Activated naive CD8-positive, alpha-beta T cell treated with anti-CD3 and anti-CD28 coated beads, Interleukin-2, amount 10 ng/mL, durations not matched to agents 7 days and 5 days (primary cell): ENCODE results near the gene RASAL2. TPM values are rescaled to one million over a fixed set of nuclear protein-coding genes. Genes with fewer than 3 reads are reported as not detected.
A peak's percentile ranks its signal among the peaks of the same experiment; 100 is the strongest.
"Not testable (repeated sequence)": the region's sequence is repeated elsewhere in the genome, so short reads cannot be mapped to it uniquely, and the experiment has no call there.

ENCODE experiments used
- ATAC-seq: fragments of 150-1000 bp; cut with Tn5 transposase; one replicate; pipeline ENCODE4 v1.10.0; 2021; ENCODE audit warnings: low read depth, moderate library complexity
- POLR2A ChIA-PET: fragments of 350-600 bp; sonication (Branson Sonifier 250); formaldehyde crosslinking; loops from one replicate; lab custom pipeline; 2021; ENCODE audit warnings: antibody characterized with exemption; lab: Charles Lee
- DNase-seq: peaks from one replicate; pipeline ENCODE4 v3.0.0; 2021
- H3K27ac Mint-ChIP-seq: one replicate; pipeline ENCODE4 v1.8.0; 2022; ENCODE audit warnings: mild to moderate bottlenecking, mixed read lengths
- H3K27me3 Mint-ChIP-seq: one replicate; pipeline ENCODE4 v1.8.0; 2022; ENCODE audit warnings: mild to moderate bottlenecking, moderate library complexity, mixed read lengths
- H3K36me3 Mint-ChIP-seq: one replicate; pipeline ENCODE4 v1.8.0; 2021; ENCODE audit warnings: mild to moderate bottlenecking, mixed read lengths
- H3K4me1 Mint-ChIP-seq: one replicate; pipeline ENCODE4 v1.8.0; 2021; ENCODE audit warnings: mixed read lengths
- H3K4me3 Mint-ChIP-seq: one replicate; pipeline ENCODE4 v1.8.0; 2022; ENCODE audit warnings: mild to moderate bottlenecking, moderate library complexity, mixed read lengths
- H3K9me3 Mint-ChIP-seq: one replicate; pipeline ENCODE4 v1.8.0; 2021; ENCODE audit warnings: mixed read lengths
- total RNA-seq, 2 experiments: library from RNA; stranded (reverse); gene quantifications; one replicate each; pipeline ENCODE4 v1.2.3, GENCODE V29; 2021

Gene RASAL2
- total RNA-seq, 2 experiments from 2014 or later, result 0.06 to 0.11 TPM

- no peaks in the 10 kb centered on the region for H3K36me3 Mint-ChIP-seq
- POLR2A ChIA-PET, result no interaction called here
- peaks cover 6% of the 10 kb centered on the region for H3K4me1 Mint-ChIP-seq
- peaks cover 15% of the 10 kb centered on the region for H3K27me3 Mint-ChIP-seq
- H3K4me3 Mint-ChIP-seq, result no peak overlapping the region
- no peak overlapping the region for H3K27ac Mint-ChIP-seq
- peaks cover 6% of the 10 kb centered on the region for H3K9me3 Mint-ChIP-seq
- ATAC-seq, result no peak
- DNase-seq, result no peak
These were observed 5.3 kb upstream of the RASAL2 start for GRCh38 chr1:178088651-178089050.

- H3K27ac Mint-ChIP-seq, POLR2A ChIA-PET, DNase-seq, H3K36me3 Mint-ChIP-seq, ATAC-seq, H3K4me3 Mint-ChIP-seq, H3K9me3 Mint-ChIP-seq, H3K4me1 Mint-ChIP-seq: not testable (repeated sequence)
- H3K27me3 Mint-ChIP-seq, result peaks cover 34% of the 10 kb centered on the region
These were observed 2.5 kb upstream of the RASAL2 start for GRCh38 chr1:178091454-178091853.

- no peak overlapping the region for H3K4me3 Mint-ChIP-seq
- H3K27me3 Mint-ChIP-seq, result peaks cover 39% of the 10 kb centered on the region
- no peak overlapping the region for H3K27ac Mint-ChIP-seq
- DNase-seq (no peak), ATAC-seq (no peak)
- no peaks in the 10 kb centered on the region for H3K36me3 Mint-ChIP-seq
- H3K4me1 Mint-ChIP-seq, result peaks cover 6% of the 10 kb centered on the region
- peaks cover 3% of the 10 kb centered on the region for H3K9me3 Mint-ChIP-seq
- POLR2A ChIA-PET, result no interaction called here
These were observed 1.7 kb upstream of the RASAL2 start for GRCh38 chr1:178091986-178092745.

- H3K27ac Mint-ChIP-seq, result no peak overlapping the region
These were observed 918 bp upstream of the RASAL2 start for GRCh38 chr1:178092878-178093493.

GRCh38 chr1:178093494-178093950 lies 382 bp upstream of the RASAL2 start:
- Mint-ChIP-seq H3K4me1 (peaks cover 6% of the 10 kb centered on the region), H3K36me3 (no peaks in the 10 kb centered on the region), H3K4me3 (peak overlapping the region; percentile 48), H3K27me3 (peaks cover 40% of the 10 kb centered on the region), H3K9me3 (peaks cover 3% of the 10 kb centered on the region), H3K27ac (no peak overlapping the region)
- ATAC-seq (peak; percentile 22), DNase-seq (peak; percentile 43)
- POLR2A ChIA-PET, result interaction anchor here (0.6 kb wide), 1 partner anchor 198 kb away, joined by 3 read pairs; no protein-coding TSS in a partner anchor

More at GRCh38 chr1:178092878-178093493, 918 bp upstream of the RASAL2 start:
- Mint-ChIP-seq H3K36me3 (no peaks in the 10 kb centered on the region), H3K27me3 (peaks cover 40% of the 10 kb centered on the region), H3K4me1 (peaks cover 6% of the 10 kb centered on the region), H3K9me3 (peaks cover 3% of the 10 kb centered on the region), H3K4me3 (peak overlapping the region; percentile 48)
- DNase-seq, result no peak
- POLR2A ChIA-PET, result interaction anchor here (0.6 kb wide), 1 partner anchor 199 kb away, joined by 3 read pairs; no protein-coding TSS in a partner anchor
- ATAC-seq, result no peak

- no peak overlapping the region for H3K27ac Mint-ChIP-seq
- POLR2A ChIA-PET, result no interaction called here
- peaks cover 3% of the 10 kb centered on the region for H3K9me3 Mint-ChIP-seq
These were observed 1.1 kb downstream of the RASAL2 start for GRCh38 chr1:178094739-178095645.

GRCh38 chr1:178096421-178096820 lies 2.5 kb downstream of the RASAL2 start:
- H3K4me3 Mint-ChIP-seq, result no peak overlapping the region
- H3K4me1 Mint-ChIP-seq, result peaks cover 8% of the 10 kb centered on the region
- POLR2A ChIA-PET, result no interaction called here
- no peak overlapping the region for H3K27ac Mint-ChIP-seq
- H3K36me3 Mint-ChIP-seq, result no peaks in the 10 kb centered on the region
- DNase-seq (no peak), ATAC-seq (no peak)
- H3K27me3 Mint-ChIP-seq, result peaks cover 42% of the 10 kb centered on the region
- H3K9me3 Mint-ChIP-seq, result peaks cover 3% of the 10 kb centered on the region

More at GRCh38 chr1:178094739-178095645, 1.1 kb downstream of the RASAL2 start:
- no peak for ATAC-seq
- no peak for DNase-seq
- Mint-ChIP-seq H3K36me3 (no peaks in the 10 kb centered on the region), H3K4me1 (peaks cover 6% of the 10 kb centered on the region), H3K27me3 (peaks cover 40% of the 10 kb centered on the region), H3K4me3 (no peak overlapping the region)

GRCh38 chr1:178098262-178098661 lies 4.4 kb downstream of the RASAL2 start:
- ATAC-seq (no peak), DNase-seq (no peak)
- Mint-ChIP-seq H3K27ac (no peak overlapping the region), H3K9me3 (peaks cover under 1% of the 10 kb centered on the region), H3K36me3 (no peaks in the 10 kb centered on the region), H3K27me3 (peaks cover 33% of the 10 kb centered on the region), H3K4me3 (no peak overlapping the region), H3K4me1 (peaks cover 3% of the 10 kb centered on the region)
- POLR2A ChIA-PET, result no interaction called here

- H3K9me3 Mint-ChIP-seq, result no peaks in the 10 kb centered on the region
- no peak overlapping the region for H3K4me3 Mint-ChIP-seq
- peaks cover 14% of the 10 kb centered on the region for H3K27me3 Mint-ChIP-seq
- POLR2A ChIA-PET, result no interaction called here
- no peaks in the 10 kb centered on the region for H3K36me3 Mint-ChIP-seq
- DNase-seq (no peak), ATAC-seq (no peak)
- no peak overlapping the region for H3K27ac Mint-ChIP-seq
- peaks cover 1% of the 10 kb centered on the region for H3K4me1 Mint-ChIP-seq
These were observed 7.3 kb downstream of the RASAL2 start for GRCh38 chr1:178101266-178101630.

- Mint-ChIP-seq H3K27ac (no peak overlapping the region), H3K36me3 (no peaks in the 10 kb centered on the region), H3K4me3 (no peak overlapping the region), H3K9me3 (no peaks in the 10 kb centered on the region), H3K4me1 (peaks cover 1% of the 10 kb centered on the region), H3K27me3 (peaks cover 12% of the 10 kb centered on the region)
- ATAC-seq (no peak), DNase-seq (no peak)
- POLR2A ChIA-PET, result no interaction called here
These were observed 7.8 kb downstream of the RASAL2 start for GRCh38 chr1:178101654-178102053.

GRCh38 chr1:178102218-178102617 lies 8.3 kb downstream of the RASAL2 start:
- no peaks in the 10 kb centered on the region for H3K36me3 Mint-ChIP-seq
- no peak for ATAC-seq
- no peak overlapping the region for H3K27ac Mint-ChIP-seq
- peaks cover 1% of the 10 kb centered on the region for H3K4me1 Mint-ChIP-seq
- peaks cover 9% of the 10 kb centered on the region for H3K27me3 Mint-ChIP-seq
- POLR2A ChIA-PET, result no interaction called here
- no peak overlapping the region for H3K4me3 Mint-ChIP-seq
- no peak for DNase-seq
- H3K9me3 Mint-ChIP-seq, result no peaks in the 10 kb centered on the region

GRCh38 chr1:178107823-178108222 lies 13.9 kb downstream of the RASAL2 start:
- no peak for DNase-seq
- no peak for ATAC-seq
- Mint-ChIP-seq H3K9me3 (no peaks in the 10 kb centered on the region), H3K27me3 (peaks cover 4% of the 10 kb centered on the region), H3K4me1 (no peaks in the 10 kb centered on the region), H3K4me3 (no peak overlapping the region), H3K36me3 (no peaks in the 10 kb centered on the region), H3K27ac (no peak overlapping the region)
- POLR2A ChIA-PET, result no interaction called here
